HG02798 (cell line): ENCODE measurements around the gene GNPAT.

Source experiments
- ATAC-seq: cut with Tn5 transposase; IDR thresholded peaks from one replicate; pipeline ENCODE4 v1.9.1; 2021; ENCODE audit warnings: mild to moderate bottlenecking; ENCODE audit not compliant: unreplicated experiment, poor library complexity

The GNPAT gene

DNA sequence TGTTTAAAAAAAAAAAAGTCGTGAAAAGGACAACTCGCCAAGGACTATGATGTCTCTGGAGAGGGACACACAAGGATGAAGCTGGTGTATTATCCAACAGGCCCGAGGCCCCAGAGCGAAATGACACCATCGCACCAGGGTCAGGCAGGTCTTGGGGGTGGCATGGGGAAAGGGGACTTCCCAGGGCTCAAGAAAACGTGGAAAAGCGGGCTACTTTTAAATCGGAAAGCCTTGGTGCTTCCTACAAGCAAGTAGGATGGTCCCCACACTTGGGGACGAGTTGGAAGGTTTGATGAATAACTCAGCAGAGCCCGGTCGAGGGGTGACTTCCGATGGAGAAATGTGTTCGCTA lies 505 bp upstream of the GNPAT start:
- ATAC-seq: no peak

DNA sequence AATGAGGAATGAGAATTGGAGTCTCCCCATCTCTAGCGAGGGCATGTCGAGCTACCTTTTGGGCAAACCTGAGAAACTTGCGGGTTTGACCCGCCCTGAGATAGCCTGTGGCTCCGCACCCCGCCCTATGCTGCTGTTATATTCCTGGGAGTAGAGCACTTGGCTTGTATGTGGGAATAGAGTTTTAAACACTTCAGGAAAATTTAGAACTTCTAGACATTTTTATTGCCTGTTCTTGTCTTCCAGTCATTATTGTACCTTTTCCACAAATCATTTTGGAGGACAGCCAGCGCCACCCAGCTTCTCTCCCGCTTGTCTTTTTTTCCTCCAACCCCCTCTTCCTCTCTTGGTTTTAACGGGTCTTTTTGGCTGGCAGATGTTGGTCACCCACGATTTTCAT lies 738 bp downstream of the GNPAT start:
- no peak for ATAC-seq

DNA sequence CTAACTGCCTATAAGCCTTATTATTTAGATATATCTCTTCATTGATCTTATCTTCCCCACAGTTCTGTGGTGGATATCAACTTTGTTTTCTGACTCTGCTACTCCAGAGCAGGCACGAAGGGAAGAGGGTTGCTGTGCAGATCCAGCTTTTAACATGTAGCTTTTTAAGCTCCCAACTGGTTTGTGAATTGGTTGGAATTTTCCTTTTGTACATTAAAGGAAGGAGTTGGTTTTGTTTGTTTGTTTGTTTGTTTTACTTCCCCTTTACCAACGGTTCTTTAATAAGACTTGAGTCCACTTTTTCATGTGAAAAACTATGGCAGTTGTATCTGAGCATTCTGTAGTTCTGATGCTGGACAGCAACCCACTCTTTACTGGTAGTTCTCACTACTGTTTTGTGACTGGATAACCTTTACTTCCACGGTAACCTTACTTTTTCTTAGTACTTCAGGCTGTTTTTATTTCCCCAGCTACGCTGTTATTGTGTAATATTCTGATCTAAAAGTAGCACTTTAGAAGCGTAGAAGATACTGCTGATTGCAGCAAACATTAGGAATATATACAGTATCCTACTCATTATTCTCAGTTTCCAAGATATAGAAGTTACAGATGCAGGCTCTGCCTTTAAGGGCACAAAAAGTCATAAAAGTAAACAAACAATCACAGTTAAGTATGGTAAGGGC lies 1.6 kb downstream of the GNPAT start:
- ATAC-seq: no peak

DNA sequence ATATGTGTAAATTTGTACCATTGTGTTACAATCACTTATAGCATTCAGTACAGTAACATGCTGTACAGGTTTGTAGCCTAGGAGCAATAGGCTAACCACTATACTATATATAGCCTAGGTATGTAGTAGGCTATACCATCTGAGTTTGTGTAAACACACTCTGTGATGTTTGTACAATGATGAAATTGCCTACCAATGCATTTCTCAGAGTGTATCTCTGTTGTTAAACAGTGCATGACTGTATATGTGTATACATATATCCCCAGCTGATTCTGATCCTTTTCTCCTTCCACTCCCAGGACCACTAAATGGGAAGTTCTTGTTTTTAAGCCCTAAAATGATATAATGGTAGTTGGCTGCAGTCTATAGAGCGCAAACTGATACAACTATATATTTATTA lies 7.8 kb downstream of the GNPAT start:
- ATAC-seq: no peak

DNA sequence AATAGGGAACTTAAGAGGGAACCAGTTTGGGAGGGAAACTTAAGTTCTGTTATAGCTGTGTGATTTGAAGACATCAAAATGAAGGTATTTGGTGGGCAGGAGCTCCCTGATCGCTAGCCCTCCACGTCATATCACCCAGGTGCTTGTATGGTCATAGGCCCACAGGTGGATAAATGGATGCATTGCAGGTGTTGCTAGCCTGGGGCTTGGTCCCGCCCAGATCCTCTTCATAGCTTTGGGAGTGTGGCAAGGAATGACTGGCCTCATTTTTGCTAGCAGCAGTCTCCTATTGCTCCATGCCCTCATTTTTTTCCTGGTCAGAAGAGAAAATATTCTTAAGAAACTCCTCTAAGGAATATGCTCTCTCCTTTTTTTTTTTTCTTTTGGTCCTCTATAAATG lies 11.3 kb downstream of the GNPAT start:
- no peak for ATAC-seq

DNA sequence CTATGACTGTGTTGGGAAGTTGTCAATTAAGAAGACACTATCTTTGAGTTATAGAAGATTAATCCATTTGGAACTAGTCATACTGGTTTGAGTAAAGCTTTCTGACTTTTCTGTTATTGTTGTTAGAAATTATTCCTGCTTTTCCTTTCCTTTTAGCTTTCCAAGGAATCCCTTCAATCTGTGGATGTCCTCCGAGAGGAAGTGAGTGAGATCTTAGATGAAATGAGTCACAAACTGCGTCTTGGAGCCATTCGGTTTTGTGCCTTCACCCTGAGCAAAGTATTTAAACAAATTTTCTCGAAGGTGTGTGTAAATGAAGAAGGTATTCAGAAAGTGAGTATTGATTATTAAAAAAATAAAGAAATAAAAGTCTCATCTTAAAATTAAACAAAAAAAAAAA lies 19.3 kb downstream of the GNPAT start:
- no peak for ATAC-seq

DNA sequence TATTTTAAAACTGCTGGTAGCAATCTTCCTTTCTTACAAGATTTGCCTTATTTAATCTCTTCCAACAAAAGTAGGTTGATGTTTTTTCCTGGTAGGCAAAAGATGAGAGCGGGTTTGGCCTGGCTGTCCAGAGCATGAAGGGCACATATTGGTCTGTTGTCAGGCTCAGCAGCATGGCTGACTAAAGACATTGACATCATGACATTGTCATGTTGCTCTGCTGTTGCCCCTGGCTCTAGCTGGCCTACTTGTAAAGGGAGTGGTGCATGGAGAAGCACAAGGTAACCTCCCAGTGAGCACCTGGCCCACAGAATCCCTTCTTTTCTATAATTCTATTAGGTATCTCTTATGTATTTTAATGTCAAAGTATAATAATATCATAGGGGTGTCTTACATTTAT lies 23.6 kb downstream of the GNPAT start:
- ATAC-seq: no peak

DNA sequence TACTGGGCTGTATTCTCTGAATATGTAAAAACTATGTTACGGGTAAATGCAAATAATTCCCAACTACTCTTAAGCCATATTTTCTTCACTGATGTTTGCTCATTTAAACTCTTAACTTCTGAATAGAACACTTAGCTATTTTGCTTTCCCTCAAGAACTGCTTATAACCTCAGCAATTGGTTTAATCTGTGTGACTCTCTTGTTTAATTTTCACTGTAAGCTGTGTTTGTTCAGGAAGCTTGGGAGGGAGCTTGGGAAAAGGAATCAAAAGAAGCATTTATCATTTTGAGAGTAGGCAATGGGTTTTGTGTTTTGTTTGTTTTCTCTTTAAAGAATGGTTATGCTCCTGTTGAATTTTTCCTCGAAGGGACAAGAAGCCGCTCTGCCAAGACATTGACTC lies 24.4 kb downstream of the GNPAT start:
- ATAC-seq: no peak

DNA sequence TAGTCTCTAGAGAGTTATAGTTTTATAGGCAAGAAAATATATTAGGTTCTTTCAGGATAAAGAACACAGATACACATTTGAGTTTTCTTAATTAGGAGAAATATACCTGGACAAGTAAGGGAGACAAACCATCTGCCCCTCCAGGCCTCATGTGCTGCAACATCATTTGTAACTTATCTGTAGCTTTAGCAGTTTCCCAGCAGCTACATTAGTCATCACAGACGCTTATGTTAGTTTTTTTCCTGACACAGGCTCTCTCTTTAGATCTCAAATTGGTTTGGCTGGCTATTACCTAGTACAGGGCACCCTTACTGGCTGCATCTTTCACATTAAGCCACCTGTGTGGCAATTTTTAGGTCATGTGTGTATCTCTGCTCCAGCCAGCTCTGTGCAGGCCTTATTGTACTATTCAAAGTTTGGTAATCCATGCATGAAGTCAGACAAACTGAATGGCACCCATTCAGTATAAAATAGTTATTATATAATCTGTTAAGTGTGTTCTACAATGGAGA lies 25.9 kb downstream of the GNPAT start:
- no peak for ATAC-seq

DNA sequence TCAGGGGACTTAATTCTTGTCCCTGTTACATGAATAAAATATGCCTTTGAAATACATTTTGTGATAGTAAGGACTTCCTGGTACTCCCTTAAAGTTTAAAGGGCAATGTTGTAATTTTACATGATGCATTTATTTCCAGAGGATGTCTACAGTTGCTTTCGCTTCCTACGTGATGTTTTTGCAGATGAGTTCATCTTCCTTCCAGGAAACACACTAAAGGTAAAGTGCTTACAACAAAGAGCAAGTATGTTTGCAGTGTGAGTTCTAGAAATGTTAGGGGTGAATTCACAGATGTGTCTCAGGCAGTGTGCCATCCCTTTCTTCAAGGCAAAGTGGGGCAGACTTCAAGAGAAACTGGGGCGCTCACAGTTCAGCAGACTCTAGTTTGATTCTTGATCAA lies 31.2 kb downstream of the GNPAT start:
- ATAC-seq: no peak

DNA sequence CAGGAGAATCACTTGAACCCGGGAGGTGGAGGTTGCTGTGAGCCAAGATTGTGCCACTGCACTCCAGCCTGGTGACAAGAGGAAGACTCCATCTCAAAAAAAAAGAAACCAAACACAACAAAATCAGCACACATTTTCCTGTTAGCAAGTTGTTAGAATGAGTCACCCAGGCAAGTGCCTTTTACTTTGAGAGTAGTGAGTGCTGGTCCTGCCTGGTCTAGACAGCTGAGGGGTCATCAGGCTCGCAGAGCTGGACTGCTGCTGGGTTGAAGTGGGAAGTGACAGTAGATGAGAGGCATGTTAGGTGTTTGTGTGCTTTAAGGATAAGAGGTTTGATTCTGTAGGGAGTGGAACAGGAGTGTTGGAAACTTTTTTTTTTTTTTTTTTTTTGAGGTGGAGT lies 31.9 kb downstream of the GNPAT start:
- no peak for ATAC-seq

DNA sequence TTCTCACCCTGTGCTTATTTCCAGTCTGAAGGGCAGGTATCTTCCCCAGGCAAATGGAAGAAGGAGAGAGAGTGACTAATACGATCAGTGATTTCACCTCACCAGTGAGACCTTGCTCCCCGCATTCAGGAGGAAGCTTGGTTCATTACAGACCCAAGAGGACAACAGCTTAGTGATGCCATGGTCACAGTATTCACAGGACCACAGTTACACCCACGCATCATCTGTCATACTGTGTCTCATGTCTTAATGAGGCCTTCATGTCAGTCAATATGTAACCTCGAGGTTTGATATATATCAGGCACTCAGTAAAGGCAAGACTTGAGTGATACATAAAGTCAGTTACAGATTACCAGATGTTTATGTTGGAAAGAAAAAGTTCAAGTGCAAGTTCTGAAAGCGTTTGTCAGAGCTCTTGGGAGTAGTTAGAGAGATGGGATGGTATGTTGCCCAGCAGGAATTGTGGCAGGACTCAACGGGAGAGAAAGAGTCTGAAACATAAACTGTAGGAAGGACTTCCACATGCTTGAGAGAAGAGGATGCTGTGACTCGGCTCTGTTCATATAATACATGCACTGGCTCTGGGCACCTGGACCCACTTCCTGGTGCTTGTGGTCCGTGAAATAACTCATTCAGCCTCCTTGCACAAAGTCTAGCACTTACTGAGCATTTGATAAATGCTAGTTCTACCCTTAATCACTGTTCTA lies 33.3 kb downstream of the GNPAT start:
- no peak for ATAC-seq

DNA sequence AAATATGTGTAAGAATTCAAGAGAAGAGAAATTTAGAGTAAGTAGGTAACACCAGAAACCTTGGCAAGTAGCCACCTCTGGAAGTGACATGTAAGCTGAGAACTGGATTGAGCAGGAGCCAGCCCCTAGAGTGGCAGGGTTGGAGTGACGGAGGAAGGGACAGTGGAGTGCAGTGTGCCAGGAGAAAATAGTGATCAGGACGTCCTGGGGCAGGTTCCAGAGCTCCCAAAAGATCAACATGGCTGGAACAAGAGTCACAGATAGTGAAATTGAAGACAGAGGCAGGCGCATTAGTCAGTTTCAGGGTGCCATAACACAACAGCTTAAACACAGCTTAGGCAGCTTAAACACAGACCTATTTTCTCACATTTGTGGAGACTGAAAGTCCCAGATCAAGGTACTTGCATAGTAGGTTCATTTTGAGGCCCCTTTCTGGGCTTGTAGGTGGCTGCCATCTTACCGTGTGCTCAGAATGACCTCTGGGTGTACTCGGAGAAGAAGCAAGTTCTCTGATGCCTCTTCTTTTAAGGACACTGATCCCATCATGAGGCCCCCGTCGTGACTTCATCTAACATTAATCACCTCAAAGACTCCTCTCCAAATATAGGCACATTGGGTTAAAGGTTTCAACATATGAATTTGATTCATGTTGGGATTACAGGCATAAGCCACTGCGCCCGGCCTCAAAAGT lies 37.2 kb downstream of the GNPAT start:
- no peak for ATAC-seq

DNA sequence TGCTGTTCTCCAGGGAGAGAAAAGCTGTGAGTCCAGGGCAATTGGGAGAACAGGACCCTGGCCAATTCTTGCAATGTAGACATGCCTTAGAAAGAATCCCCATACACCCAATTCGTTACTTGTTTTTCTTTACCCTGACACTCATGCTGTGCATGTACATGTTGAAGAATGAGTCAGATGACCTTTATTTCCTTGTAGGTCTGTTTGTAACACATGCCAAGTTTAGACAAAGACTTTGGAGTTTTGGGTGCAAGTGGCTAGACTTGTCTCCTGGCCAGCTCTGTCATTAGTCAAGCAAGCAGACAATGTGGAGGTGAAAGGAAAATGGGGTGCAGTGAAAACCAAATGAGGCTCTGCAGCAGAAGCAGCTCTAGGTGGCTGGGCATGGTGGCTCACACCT lies 38.1 kb downstream of the GNPAT start:
- ATAC-seq: no peak

DNA sequence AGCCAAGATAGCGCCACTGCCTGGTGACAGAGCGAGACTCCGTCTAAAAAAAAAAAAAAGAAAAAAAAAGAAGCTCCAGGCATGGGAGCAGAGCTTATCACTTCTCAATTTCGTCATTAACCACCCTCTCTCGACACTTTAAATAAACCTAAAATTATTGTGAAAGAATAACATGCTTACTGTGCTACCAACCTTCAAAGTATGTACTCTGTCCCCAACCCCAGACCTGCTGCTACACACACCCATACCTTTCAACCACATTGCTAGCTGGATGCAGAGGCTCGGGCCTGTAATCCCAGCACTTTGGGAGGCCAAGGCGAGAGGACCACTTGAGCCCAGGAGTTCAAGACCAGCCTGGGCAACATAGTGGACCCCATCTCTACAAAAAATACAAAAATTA lies 38.7 kb downstream of the GNPAT start:
- ATAC-seq: no peak

DNA sequence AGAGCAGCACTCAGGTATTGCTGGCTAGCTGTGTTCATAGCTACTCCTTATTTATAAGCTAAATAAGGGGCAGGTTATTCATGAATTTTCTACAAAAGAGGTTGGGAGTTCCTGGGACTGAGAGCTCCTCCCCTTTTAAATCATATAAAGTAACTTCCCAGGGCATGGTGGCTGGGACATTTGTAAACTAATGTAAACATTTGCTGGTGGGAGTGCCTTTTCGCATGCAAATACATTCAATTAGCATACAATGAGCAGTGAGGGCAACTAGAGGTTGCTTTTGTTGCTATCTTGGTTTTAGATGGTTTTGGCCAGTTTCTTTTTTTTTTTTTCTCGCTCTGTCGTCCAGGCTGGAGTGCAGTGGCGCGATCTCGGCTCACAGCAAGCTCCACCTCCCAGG lies 43.4 kb downstream of the GNPAT start:
- no peak for ATAC-seq

DNA sequence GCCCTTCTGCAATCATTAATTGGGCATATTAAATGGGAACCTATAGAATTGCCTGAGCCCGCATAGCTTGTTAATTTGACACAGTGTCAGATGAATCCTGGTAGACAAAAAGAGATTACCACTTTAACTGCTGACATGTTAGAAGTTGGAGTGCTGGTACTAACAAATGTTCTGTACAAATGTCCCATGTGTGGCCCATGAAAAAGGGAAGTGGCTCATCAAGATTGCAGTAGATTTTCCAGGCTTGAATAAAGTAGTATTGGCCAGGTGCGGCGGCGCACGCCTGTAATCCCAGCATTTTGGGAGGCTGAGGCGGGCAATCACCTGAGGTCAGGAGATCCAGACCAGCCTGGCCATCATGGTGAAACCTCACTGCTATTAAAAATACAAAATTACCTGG lies 45.6 kb downstream of the GNPAT start:
- ATAC-seq: no peak

DNA sequence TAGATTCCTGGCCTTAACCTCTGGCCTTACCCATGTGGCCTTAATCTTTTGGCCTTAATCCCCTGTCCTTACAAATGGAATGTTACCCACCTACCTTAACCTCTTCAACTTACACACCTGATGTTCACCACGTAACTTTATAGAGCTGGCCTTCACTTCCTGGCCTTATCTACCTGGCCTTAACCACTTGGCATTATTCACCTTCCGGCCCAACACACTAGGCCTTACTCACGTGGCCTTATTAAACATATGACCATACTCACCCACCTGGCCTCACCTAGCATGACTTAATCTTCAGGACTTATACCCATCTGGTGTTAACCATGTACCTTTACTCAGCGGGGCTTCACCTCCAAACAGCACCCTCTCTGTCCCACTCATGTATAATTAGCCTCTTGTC lies 54.9 kb downstream of the GNPAT start:
- ATAC-seq: no peak

DNA sequence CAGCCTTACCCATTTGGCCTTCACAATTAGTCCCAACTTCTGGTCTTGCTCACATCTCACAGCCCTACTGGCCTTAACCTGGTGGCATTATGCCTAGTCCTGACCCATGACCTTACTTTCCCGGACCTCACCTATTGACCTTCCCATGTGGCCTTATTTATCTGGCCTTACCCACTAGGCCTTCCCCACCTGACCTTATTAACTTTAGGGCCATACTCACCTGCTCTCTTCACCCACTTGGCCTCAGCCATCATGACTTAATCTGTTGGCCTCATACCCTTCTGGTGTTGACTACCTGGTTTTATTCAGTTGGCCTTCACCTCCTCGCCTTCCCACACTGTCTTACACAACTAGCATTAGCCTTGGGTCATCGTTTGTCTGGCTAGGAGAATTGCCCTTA lies 61.0 kb downstream of the GNPAT start:
- no peak for ATAC-seq

DNA sequence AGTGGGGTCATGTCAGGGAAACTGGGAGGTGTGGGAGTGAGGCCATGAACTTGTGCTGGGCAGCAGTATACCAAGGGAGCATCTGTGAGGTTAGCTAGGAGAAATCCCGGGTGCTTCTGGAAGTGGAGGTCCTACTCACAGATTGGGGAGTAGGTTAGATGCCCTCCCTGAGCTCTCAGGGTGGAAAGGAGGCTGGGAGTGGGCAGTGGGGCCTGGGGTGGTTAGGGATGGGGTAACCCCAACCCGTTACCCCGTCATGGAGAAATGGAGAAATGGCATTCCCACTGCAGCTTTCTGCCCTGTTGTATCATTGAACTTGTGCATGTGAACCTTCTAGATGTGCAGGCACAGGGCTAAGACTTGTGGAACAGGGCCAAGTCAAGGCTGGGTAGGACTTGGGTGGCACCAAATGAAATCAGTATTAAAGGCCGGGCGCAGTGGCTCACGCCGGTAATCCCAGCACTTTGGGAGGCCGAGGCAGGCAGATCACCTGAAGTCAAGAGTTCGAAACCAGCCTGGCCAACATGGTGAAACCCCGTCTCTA lies 69.5 kb downstream of the GNPAT start:
- ATAC-seq: no peak

DNA sequence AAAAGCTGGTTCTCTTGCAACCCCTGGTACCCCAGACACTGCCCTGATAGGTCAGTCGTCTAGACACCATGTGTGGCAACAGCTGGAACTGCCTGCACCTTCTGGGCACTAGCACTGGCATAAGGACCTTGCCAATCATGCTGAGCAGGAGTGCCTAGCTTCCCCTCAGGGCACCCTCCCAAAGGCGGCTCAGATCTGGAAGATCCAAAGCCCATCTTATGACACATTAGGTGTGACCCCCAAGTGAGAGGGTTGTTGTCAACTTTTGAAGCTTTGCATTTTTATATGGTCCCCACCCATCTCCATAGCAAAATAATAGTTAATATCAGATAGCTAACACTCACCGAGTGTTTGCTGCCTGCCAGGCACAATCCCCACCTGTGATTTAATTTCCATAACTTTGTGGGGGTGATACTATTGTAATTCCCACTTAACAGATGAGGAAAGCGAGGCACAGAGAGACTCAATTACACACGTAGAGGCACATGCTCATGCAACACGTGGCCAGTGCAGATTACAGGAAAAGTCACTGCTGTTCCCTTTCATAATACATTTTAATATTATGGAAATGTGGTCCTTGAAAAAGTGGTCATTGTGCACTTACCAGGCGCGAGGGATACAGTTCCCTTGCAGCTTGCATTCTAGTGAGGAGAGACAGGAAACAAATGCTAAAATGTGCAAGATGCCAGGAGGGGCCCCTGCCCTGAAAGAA lies 70.9 kb downstream of the GNPAT start:
- no peak for ATAC-seq
